Hepatocyte (in vitro differentiated cells): ENCODE results near the gene KIF3B. TPM values are rescaled to one million over a fixed set of nuclear protein-coding genes. Genes with fewer than 3 reads are reported as not detected.

ENCODE experiments used
- DNase-seq: peaks from one replicate; pipeline ENCODE4 v3.0.0-alpha.2; 2016; ENCODE audit warnings: low spot score
- H2AFZ ChIP-seq: fragments of 200-600 bp; sonication (generic); 2 replicates; pipeline ENCODE4 v1.6.0; 2016; ENCODE audit warnings: antibody characterized with exemption, mild to moderate bottlenecking
- H3K27ac ChIP-seq: fragments of 200-600 bp; sonication (generic); 2 replicates; pipeline ENCODE4 v1.5.1; 2016; ENCODE audit warnings: mild to moderate bottlenecking
- H3K27me3 ChIP-seq: fragments of 200-600 bp; sonication (generic); 2 replicates; pipeline ENCODE4 v1.6.1; 2016
- H3K36me3 ChIP-seq: fragments of 200-600 bp; sonication (generic); replicated peaks from 2 replicates; pipeline ENCODE4 v1.5.1; 2016; ENCODE audit warnings: low read depth; ENCODE audit not compliant: insufficient read depth
- H3K4me1 ChIP-seq: fragments of 200-600 bp; sonication (generic); 2 replicates; pipeline ENCODE4 v1.5.1; 2016; ENCODE audit warnings: mild to moderate bottlenecking, moderate library complexity; ENCODE audit not compliant: insufficient read depth
- H3K4me2 ChIP-seq: fragments of 200-600 bp; sonication (generic); 2 replicates; pipeline ENCODE4 v1.6.0; 2016
- H3K4me3 ChIP-seq: fragments of 200-600 bp; sonication (generic); 2 replicates; pipeline ENCODE4 v1.5.1; 2016; ENCODE audit warnings: mild to moderate bottlenecking
- H3K79me2 ChIP-seq: fragments of 200-600 bp; sonication (generic); 2 replicates; pipeline ENCODE4 v1.6.0; 2017; ENCODE audit warnings: mild to moderate bottlenecking
- H3K9me2 ChIP-seq: fragments of 200-600 bp; sonication (generic); replicated peaks from 2 replicates; pipeline ENCODE4 v1.6.0; 2017; ENCODE audit warnings: mild to moderate bottlenecking; ENCODE audit not compliant: insufficient read depth
- H3K9me3 ChIP-seq: fragments of 200-600 bp; sonication (generic); 2 replicates; pipeline ENCODE4 v1.5.1; 2016; ENCODE audit warnings: low read depth, mild to moderate bottlenecking
- H4K20me1 ChIP-seq: fragments of 200-600 bp; sonication (generic); 2 replicates; pipeline ENCODE4 v1.6.0; 2016; ENCODE audit warnings: mild to moderate bottlenecking; ENCODE audit not compliant: insufficient read depth, poor library complexity, severe bottlenecking
- EZH2 ChIP-seq: fragments of 200-600 bp; sonication (generic); IDR thresholded peaks from 2 replicates; pipeline ENCODE4 v1.6.1; 2016; ENCODE audit warnings: antibody characterized with exemption, mild to moderate bottlenecking, borderline replicate concordance
- EZH2phosphoT487 ChIP-seq: fragments of 200-600 bp; sonication (generic); IDR thresholded peaks from one replicate; pipeline ENCODE4 v1.6.1; 2018; ENCODE audit warnings: antibody characterized with exemption, mild to moderate bottlenecking, low read depth, moderate library complexity; ENCODE audit not compliant: unreplicated experiment, severe bottlenecking
- WGBS: methylation state at CpG from one replicate; pipeline ENCODE4 v1.1.6; 2016; ENCODE audit warnings: low lambda C conversion rate; ENCODE audit errors: missing lambda C conversion rate; 5-methylcytosine and 5-hydroxymethylcytosine counted together
- polyA plus RNA-seq: library from polyadenylated mRNA; unstranded; fragments of >200 nt; fragmentation: Nextera tagmentation; extraction: Ambion mirVana; gene quantifications from 2 replicates; pipeline ENCODE4 v1.2.1, GENCODE V29; 2016
- total RNA-seq: library from RNA; depleted of rRNA; stranded (reverse); fragments of >200 nt; gene quantifications from 2 replicates; pipeline ENCODE4 v1.2.3, GENCODE V29; 2014
- TF ChIP-seq, protein P1 (sequence below): fragments of 200-600 bp; sonication (generic); IDR thresholded peaks from 2 replicates; pipeline ENCODE4 v1.5.1; 2016; ENCODE audit warnings: antibody characterized with exemption, mild to moderate bottlenecking; ENCODE audit not compliant: poor library complexity

KIF3B gene
- total and polyA plus RNA-seq, 2 experiments from 2014 or later, result 11.7 to 32.0 TPM

DNA sequence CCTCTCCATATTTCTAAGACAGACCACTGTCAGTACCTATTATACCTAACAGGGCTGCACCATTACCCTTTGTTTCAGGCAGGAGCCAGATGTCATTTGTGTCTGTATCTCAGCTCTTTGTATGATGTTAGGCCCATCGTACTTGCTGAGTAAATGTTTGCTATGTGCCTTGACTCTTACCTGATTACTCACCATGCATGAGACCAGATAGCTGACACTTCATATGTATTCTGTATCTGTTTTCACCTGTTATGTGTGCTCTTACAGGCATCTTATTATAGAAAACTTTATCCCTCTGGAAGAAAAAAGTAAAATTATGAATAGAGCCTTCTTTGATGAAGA is 49.0 kb downstream of the KIF3B start:
- no peaks in the 10 kb centered on the region for H3K79me2 ChIP-seq
- H3K4me3 ChIP-seq, result no peak overlapping the region
- peak overlapping the region; percentile 92 for H3K27ac ChIP-seq
- H3K9me2 ChIP-seq, result no peaks in the 10 kb centered on the region
- peak; percentile 66 for DNase-seq
- no peaks in the 10 kb centered on the region for H3K27me3 ChIP-seq
- no peak overlapping the region for H2AFZ ChIP-seq
- WGBS, result 36% methylated on average over 1 of the region's 1 CpG
- peaks cover 22% of the 10 kb centered on the region for H3K4me1 ChIP-seq
- no peaks in the 10 kb centered on the region for H4K20me1 ChIP-seq
- TF ChIP-seq EZH2 (no peak), EZH2phosphoT487 (no peak)
- TF ChIP-seq, protein P1, sequence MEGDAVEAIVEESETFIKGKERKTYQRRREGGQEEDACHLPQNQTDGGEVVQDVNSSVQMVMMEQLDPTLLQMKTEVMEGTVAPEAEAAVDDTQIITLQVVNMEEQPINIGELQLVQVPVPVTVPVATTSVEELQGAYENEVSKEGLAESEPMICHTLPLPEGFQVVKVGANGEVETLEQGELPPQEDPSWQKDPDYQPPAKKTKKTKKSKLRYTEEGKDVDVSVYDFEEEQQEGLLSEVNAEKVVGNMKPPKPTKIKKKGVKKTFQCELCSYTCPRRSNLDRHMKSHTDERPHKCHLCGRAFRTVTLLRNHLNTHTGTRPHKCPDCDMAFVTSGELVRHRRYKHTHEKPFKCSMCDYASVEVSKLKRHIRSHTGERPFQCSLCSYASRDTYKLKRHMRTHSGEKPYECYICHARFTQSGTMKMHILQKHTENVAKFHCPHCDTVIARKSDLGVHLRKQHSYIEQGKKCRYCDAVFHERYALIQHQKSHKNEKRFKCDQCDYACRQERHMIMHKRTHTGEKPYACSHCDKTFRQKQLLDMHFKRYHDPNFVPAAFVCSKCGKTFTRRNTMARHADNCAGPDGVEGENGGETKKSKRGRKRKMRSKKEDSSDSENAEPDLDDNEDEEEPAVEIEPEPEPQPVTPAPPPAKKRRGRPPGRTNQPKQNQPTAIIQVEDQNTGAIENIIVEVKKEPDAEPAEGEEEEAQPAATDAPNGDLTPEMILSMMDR, result no peak
- no peaks in the 10 kb centered on the region for H3K9me3 ChIP-seq
- H3K36me3 ChIP-seq, result no peaks in the 10 kb centered on the region
- H3K4me2 ChIP-seq, result peak overlapping the region; percentile 14

DNA sequence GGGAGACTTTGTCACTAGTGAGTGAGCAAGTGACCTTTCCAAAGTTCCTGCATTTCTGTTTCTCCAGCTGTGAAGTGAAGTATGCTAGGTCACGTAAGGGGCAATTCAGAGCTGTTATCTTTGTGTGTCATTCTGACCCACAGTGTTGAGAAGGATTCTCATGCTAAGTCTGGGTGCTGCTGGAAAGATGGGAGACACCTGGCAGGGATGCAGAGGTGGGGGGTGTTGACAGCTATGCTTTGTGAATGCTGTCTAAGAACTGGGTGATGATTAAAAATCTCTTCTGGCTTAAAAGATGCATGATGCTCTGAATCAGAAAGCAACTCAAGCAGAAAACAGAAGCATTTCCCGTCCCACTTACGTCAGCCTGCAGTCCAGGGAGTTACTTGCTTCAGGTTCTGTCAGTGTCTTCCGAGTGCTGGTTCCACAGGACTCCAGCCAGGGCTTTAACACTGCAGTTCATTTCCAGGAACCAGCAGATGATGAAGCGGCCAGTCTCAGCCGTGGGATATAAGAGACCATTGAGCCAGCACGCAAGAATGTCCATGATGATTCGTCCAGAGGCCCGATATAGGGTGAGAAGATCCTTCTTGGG is 49.7 kb downstream of the KIF3B start:
- no peaks in the 10 kb centered on the region for H3K36me3 ChIP-seq
- H3K9me2 ChIP-seq, result no peaks in the 10 kb centered on the region
- no peak overlapping the region for H3K4me3 ChIP-seq
- H3K27me3 ChIP-seq, result no peaks in the 10 kb centered on the region
- no peaks in the 10 kb centered on the region for H4K20me1 ChIP-seq
- peak; percentile 78 for DNase-seq
- no peaks in the 10 kb centered on the region for H3K79me2 ChIP-seq
- H2AFZ ChIP-seq, result no peak overlapping the region
- 71% methylated on average over 9 of the region's 9 CpGs for WGBS
- H3K9me3 ChIP-seq, result no peaks in the 10 kb centered on the region
- peak overlapping the region; percentile 14 for H3K4me2 ChIP-seq
- H3K27ac ChIP-seq, result peak overlapping the region; percentile 92
- no peak for TF ChIP-seq EZH2
- TF ChIP-seq, protein P1, result no peak
- TF ChIP-seq EZH2phosphoT487, result peak; percentile 51
- peaks cover 22% of the 10 kb centered on the region for H3K4me1 ChIP-seq

DNA sequence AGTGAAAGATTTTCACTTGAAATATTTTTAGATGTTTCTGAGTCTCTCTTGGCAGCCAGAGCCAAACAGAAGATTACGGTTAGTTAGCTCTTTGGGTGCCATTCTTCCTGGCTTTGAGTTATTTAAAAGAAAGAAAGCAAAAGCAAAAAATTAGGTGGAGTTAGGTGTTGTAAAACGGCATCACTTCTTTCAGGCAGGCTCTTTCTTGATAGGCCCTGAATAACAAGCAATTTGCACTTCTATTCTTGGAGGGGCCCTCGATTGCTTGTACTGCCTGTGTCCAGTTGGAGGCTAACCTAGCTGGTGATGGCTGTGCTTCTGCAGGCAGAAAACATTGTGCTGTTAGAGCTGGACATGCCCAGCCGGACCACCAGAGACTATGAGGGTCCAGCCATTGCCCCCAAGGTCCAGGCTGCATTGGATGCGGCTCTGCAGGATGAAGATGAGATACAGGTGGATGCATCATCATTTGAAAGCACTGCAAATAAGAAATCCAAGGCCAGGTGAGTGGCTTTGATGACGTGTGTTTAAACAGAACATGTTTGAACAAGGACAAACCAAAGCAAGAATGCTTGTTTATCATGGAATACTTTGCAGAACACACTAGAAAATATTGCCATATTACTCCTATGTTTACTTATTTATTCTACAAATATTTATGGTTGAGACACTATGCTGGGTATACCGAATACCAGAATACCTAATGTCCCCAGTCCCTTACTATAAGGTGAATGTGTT is 52.5 kb downstream of the KIF3B start:
- DNase-seq, result no peak
- H3K4me3 ChIP-seq, result no peak overlapping the region
- no peak overlapping the region for H2AFZ ChIP-seq
- no peaks in the 10 kb centered on the region for H3K79me2 ChIP-seq
- WGBS, result 89% methylated on average over 7 of the region's 7 CpGs
- H4K20me1 ChIP-seq, result no peaks in the 10 kb centered on the region
- H3K9me2 ChIP-seq, result no peaks in the 10 kb centered on the region
- TF ChIP-seq EZH2 (no peak), EZH2phosphoT487 (no peak)
- TF ChIP-seq, protein P1, result no peak
- H3K27ac ChIP-seq, result peak overlapping the region; percentile 15
- no peaks in the 10 kb centered on the region for H3K27me3 ChIP-seq
- no peaks in the 10 kb centered on the region for H3K9me3 ChIP-seq
- H3K4me1 ChIP-seq, result peaks cover 28% of the 10 kb centered on the region
- no peaks in the 10 kb centered on the region for H3K36me3 ChIP-seq
- no peak overlapping the region for H3K4me2 ChIP-seq
